HG03196 (cell line): Measurements from ENCODE around the gene EFHD2.
"Not testable (repeated sequence)": the region's sequence is repeated elsewhere in the genome, so short reads cannot be mapped to it uniquely, and the experiment has no call there.

ENCODE experiments used
- ATAC-seq: cut with Tn5 transposase; IDR thresholded peaks from one replicate; pipeline ENCODE4 v1.9.1; 2021; ENCODE audit not compliant: unreplicated experiment

The EFHD2 gene

GRCh38 chr1:15451014-15451722, 41.5 kb downstream of the EFHD2 start:
- no peak for ATAC-seq

- ATAC-seq, result no peak
These were observed 42.5 kb downstream of the EFHD2 start for GRCh38 chr1:15452216-15452615.

GRCh38 chr1:15452866-15453571, 43.3 kb downstream of the EFHD2 start:
- no peak for ATAC-seq

- ATAC-seq, result no peak
These were observed 44.0 kb downstream of the EFHD2 start for GRCh38 chr1:15453734-15454133.

- no peak for ATAC-seq
These were observed 44.6 kb downstream of the EFHD2 start for GRCh38 chr1:15454256-15454655.

GRCh38 chr1:15455522-15455921, 45.8 kb downstream of the EFHD2 start:
- no peak for ATAC-seq

- ATAC-seq, result no peak
These were observed 46.7 kb downstream of the EFHD2 start, which contains the start of gene CELA2A for GRCh38 chr1:15456313-15456954. TSS of gene CELA2A (plus strand) at chr1:15456732. CDS start at chr1:15456754, 22 bp downstream.

GRCh38 chr1:15457585-15457984, 47.9 kb downstream of the EFHD2 start:
- no peak for ATAC-seq

- ATAC-seq, result not testable (repeated sequence)
These were observed 48.7 kb downstream of the EFHD2 start for GRCh38 chr1:15458388-15458787.

- no peak for ATAC-seq
These were observed 50.4 kb downstream of the EFHD2 start for GRCh38 chr1:15459771-15460707.

- no peak for ATAC-seq
These were observed 51.0 kb downstream of the EFHD2 start for GRCh38 chr1:15460708-15461095.

GRCh38 chr1:15463064-15463800, 53.5 kb downstream of the EFHD2 start:
- not testable (repeated sequence) for ATAC-seq

- not testable (repeated sequence) for ATAC-seq
These were observed 54.2 kb downstream of the EFHD2 start for GRCh38 chr1:15463926-15464322.

GRCh38 chr1:15465674-15466073, 56.0 kb downstream of the EFHD2 start:
- ATAC-seq, result no peak

GRCh38 chr1:15466955-15467625, 57.4 kb downstream of the EFHD2 start:
- ATAC-seq, result not testable (repeated sequence)

- ATAC-seq, result no peak
These were observed 58.5 kb downstream of the EFHD2 start for GRCh38 chr1:15468145-15468544.

- no peak for ATAC-seq
These were observed 59.7 kb downstream of the EFHD2 start for GRCh38 chr1:15469361-15469760.

GRCh38 chr1:15469821-15470448, 60.2 kb downstream of the EFHD2 start:
- ATAC-seq, result not testable (repeated sequence)

- ATAC-seq, result not testable (repeated sequence)
These were observed 61.4 kb downstream of the EFHD2 start for GRCh38 chr1:15471067-15471466.
